ENCODE measurements around the gene CHKA. TPM values are rescaled to one million over a fixed set of nuclear protein-coding genes. Genes with fewer than 3 reads are reported as not detected.
A peak's percentile ranks its signal among the peaks of the same experiment; 100 is the strongest.

CHKA gene
- total and polyA plus RNA-seq, 9 of the 15 experiments (the other 6 are each of a cell fraction or from before 2014, with no cell fraction given), result 3.6 to 37.0 (median 30.2) TPM

- no peak for TF ChIP-seq SRSF1 (IDR thresholded peaks at IDR 0.05; ENCODE audit: low read depth, low read length)
- peak; percentile 27; the same call in 1 of the 2 replicates for TF ChIP-seq GABPA (tag; conservative IDR thresholded peaks at IDR 0.05; ENCODE audit: low read depth)
- no peak for TF ChIP-seq RNF2 (IDR thresholded peaks at IDR 0.05)
- no peak for TF ChIP-seq HMG20A (CRISPR knock-in tag; conservative IDR thresholded peaks at IDR 0.05)
- TF ChIP-seq, protein P1, sequence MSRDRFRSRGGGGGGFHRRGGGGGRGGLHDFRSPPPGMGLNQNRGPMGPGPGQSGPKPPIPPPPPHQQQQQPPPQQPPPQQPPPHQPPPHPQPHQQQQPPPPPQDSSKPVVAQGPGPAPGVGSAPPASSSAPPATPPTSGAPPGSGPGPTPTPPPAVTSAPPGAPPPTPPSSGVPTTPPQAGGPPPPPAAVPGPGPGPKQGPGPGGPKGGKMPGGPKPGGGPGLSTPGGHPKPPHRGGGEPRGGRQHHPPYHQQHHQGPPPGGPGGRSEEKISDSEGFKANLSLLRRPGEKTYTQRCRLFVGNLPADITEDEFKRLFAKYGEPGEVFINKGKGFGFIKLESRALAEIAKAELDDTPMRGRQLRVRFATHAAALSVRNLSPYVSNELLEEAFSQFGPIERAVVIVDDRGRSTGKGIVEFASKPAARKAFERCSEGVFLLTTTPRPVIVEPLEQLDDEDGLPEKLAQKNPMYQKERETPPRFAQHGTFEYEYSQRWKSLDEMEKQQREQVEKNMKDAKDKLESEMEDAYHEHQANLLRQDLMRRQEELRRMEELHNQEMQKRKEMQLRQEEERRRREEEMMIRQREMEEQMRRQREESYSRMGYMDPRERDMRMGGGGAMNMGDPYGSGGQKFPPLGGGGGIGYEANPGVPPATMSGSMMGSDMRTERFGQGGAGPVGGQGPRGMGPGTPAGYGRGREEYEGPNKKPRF (IDR thresholded peaks at IDR 0.05; ENCODE audit: low read depth, low read length), result no peak
- TF ChIP-seq, protein P2, sequence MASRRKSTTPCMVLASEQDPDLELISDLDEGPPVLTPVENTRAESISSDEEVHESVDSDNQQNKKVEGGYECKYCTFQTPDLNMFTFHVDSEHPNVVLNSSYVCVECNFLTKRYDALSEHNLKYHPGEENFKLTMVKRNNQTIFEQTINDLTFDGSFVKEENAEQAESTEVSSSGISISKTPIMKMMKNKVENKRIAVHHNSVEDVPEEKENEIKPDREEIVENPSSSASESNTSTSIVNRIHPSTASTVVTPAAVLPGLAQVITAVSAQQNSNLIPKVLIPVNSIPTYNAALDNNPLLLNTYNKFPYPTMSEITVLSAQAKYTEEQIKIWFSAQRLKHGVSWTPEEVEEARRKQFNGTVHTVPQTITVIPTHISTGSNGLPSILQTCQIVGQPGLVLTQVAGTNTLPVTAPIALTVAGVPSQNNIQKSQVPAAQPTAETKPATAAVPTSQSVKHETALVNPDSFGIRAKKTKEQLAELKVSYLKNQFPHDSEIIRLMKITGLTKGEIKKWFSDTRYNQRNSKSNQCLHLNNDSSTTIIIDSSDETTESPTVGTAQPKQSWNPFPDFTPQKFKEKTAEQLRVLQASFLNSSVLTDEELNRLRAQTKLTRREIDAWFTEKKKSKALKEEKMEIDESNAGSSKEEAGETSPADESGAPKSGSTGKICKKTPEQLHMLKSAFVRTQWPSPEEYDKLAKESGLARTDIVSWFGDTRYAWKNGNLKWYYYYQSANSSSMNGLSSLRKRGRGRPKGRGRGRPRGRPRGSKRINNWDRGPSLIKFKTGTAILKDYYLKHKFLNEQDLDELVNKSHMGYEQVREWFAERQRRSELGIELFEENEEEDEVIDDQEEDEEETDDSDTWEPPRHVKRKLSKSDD (conservative IDR thresholded peaks at IDR 0.05; ENCODE audit: low read length), result no peak
- peak; percentile 78 to 82 for TF ChIP-seq MAZ (CRISPR knock-in tag; conservative IDR thresholded peaks at IDR 0.05 in 1 of 2, IDR thresholded peaks at IDR 0.05 in 1 of 2)
- 0 out of 2 replicates have a peak, but pooled peaks have one; percentile 37 for TF ChIP-seq ERF (CRISPR knock-in tag; IDR thresholded peaks at IDR 0.05)
- no peak for TF ChIP-seq ZNF347 (CRISPR knock-in tag; IDR thresholded peaks at IDR 0.05; ENCODE audit: low read depth)
- TF ChIP-seq, protein P3, sequence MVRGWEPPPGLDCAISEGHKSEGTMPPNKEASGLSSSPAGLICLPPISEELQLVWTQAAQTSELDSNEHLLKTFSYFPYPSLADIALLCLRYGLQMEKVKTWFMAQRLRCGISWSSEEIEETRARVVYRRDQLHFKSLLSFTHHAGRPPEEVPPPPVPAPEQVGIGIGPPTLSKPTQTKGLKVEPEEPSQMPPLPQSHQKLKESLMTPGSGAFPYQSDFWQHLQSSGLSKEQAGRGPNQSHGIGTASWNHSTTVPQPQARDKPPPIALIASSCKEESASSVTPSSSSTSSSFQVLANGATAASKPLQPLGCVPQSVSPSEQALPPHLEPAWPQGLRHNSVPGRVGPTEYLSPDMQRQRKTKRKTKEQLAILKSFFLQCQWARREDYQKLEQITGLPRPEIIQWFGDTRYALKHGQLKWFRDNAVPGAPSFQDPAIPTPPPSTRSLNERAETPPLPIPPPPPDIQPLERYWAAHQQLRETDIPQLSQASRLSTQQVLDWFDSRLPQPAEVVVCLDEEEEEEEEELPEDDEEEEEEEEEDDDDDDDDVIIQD (CRISPR knock-in tag; IDR thresholded peaks at IDR 0.05), result no peak
- TF ChIP-seq, protein P4, sequence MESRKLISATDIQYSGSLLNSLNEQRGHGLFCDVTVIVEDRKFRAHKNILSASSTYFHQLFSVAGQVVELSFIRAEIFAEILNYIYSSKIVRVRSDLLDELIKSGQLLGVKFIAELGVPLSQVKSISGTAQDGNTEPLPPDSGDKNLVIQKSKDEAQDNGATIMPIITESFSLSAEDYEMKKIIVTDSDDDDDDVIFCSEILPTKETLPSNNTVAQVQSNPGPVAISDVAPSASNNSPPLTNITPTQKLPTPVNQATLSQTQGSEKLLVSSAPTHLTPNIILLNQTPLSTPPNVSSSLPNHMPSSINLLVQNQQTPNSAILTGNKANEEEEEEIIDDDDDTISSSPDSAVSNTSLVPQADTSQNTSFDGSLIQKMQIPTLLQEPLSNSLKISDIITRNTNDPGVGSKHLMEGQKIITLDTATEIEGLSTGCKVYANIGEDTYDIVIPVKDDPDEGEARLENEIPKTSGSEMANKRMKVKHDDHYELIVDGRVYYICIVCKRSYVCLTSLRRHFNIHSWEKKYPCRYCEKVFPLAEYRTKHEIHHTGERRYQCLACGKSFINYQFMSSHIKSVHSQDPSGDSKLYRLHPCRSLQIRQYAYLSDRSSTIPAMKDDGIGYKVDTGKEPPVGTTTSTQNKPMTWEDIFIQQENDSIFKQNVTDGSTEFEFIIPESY (CRISPR knock-in tag; IDR thresholded peaks at IDR 0.05), result no peak; the same call in 1 of the 2 replicates
- TF ChIP-seq RBFOX2 (IDR thresholded peaks at IDR 0.05; ENCODE audit: low read depth, low read length), result peak; percentile 81
- TF ChIP-seq ZNF707 (CRISPR knock-in tag; conservative IDR thresholded peaks at IDR 0.05), result no peak
- TF ChIP-seq FOXP1 (CRISPR knock-in tag; IDR thresholded peaks at IDR 0.05), result 0 out of 2 replicates have a peak, but pooled peaks have one; percentile 46
- TF ChIP-seq FUS (optimal IDR thresholded peaks at IDR 0.05; ENCODE audit: low read depth, low read length), result peak; percentile 50
- TF ChIP-seq NRF1 (conservative IDR thresholded peaks at IDR 0.05 in 1 of 2, IDR thresholded peaks at IDR 0.05 in 1 of 2), result peak; percentile 67 to 73; a peak in 2 of 4 replicates
- no peak for TF ChIP-seq KLF16 (IDR thresholded peaks at IDR 0.05)
- TF ChIP-seq RBM25 (IDR thresholded peaks at IDR 0.05; ENCODE audit: low read depth, low read length, severe bottlenecking), result peak; percentile 99
Measured at GRCh38 chr11:68121067-68121899, at the start of gene CHKA (continued).
